ENCODE results near the gene ZBBX. TPM values are rescaled to one million over a fixed set of nuclear protein-coding genes. Genes with fewer than 3 reads are reported as not detected.

Gene ZBBX
- total and polyA plus RNA-seq, 9 of the 15 experiments (the other 6 are each of a cell fraction or from before 2014, with no cell fraction given), result not detected

DNA sequence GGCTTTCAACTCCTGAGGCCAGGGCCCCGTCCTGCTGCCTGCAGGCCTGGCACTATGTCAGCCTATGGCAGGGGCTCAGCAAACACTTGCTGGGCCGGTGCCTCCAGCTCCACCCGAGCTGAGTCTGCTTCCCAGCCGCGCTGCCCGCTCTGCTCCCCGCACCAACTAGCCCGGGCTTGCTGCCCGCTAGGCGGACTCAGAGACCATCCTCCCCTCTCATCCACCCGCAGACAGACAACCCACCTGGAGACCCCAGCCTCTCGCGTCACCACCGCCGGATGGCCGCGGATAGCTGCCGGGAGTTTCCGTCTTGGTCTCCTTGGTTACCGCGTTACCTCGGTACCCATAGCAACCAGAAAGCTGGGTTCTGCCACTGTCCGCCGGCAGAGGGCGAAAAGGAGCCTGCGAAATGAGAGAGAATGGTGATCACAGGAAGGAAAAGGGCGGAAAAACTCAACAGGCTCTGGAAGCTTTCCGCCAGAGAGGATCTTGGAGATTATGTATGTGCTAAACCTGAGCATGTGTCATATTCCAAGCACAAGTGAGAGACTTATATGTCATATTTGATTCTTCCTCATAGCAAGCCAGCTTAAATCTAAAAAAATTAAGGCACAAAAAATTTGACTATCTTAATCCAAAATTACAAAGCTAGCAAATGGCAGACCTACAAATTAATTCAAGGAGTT is at the start of gene ZBBX (continued):
- TF ChIP-seq SNIP1 (IDR thresholded peaks at IDR 0.05; ENCODE audit: low read depth) (no peak), U2AF1 (optimal IDR thresholded peaks at IDR 0.05; ENCODE audit: low read depth, low read length) (no peak), CREM (IDR thresholded peaks at IDR 0.05; ENCODE audit: low read depth) (no peak), MTA3 (IDR thresholded peaks at IDR 0.05; ENCODE audit: borderline replicate concordance) (no peak), BMI1 (IDR thresholded peaks at IDR 0.05; ENCODE audit: low read length) (peak; percentile 92), ZNF263 (CRISPR knock-in tag; IDR thresholded peaks at IDR 0.05; ENCODE audit: borderline replicate concordance) (no peak), EP400 (IDR thresholded peaks at IDR 0.05) (no peak), ZNF140 (CRISPR knock-in tag; IDR thresholded peaks at IDR 0.05) (no peak), GABPA (tag; conservative IDR thresholded peaks at IDR 0.05; ENCODE audit: low read depth) (peak; percentile 32; the same call in 1 of the 2 replicates), NEUROD1 (IDR thresholded peaks at IDR 0.05; ENCODE audit: borderline replicate concordance, low read depth, low read length, partially characterized antibody) (peak; percentile 51), MYNN (IDR thresholded peaks at IDR 0.05) (peak; percentile 95), MYNN (CRISPR knock-in tag; IDR thresholded peaks at IDR 0.05) (peak; percentile 75; the same call in 1 of the 2 replicates), MXI1 (IDR thresholded peaks at IDR 0.05; ENCODE audit: low read depth, low read length) (peak; percentile 93), YY1 (IDR thresholded peaks at IDR 0.05; ENCODE audit: borderline replicate concordance in 1 of 3, control insufficient read depth in 1 of 3, extremely low read depth in 1 of 3, insufficient read depth in 3 of 3, insufficient read length in 1 of 3, insufficient replicate concordance in 2 of 3, low read depth in 1 of 3, low read length in 2 of 3) (peak in 1 of 3 experiments; percentile 12), CSDE1 (IDR thresholded peaks at IDR 0.05) (peak in 1 of 2 experiments; percentile 88; a peak in 2 of 4 replicates)
- TF ChIP-seq, protein P1, sequence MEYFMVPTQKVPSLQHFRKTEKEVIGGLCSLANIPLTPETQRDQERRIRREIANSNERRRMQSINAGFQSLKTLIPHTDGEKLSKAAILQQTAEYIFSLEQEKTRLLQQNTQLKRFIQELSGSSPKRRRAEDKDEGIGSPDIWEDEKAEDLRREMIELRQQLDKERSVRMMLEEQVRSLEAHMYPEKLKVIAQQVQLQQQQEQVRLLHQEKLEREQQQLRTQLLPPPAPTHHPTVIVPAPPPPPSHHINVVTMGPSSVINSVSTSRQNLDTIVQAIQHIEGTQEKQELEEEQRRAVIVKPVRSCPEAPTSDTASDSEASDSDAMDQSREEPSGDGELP (CRISPR knock-in tag; IDR thresholded peaks at IDR 0.05; ENCODE audit: borderline replicate concordance), result peak; percentile 28; the same call in 1 of the 2 replicates
- TF ChIP-seq, protein P2, sequence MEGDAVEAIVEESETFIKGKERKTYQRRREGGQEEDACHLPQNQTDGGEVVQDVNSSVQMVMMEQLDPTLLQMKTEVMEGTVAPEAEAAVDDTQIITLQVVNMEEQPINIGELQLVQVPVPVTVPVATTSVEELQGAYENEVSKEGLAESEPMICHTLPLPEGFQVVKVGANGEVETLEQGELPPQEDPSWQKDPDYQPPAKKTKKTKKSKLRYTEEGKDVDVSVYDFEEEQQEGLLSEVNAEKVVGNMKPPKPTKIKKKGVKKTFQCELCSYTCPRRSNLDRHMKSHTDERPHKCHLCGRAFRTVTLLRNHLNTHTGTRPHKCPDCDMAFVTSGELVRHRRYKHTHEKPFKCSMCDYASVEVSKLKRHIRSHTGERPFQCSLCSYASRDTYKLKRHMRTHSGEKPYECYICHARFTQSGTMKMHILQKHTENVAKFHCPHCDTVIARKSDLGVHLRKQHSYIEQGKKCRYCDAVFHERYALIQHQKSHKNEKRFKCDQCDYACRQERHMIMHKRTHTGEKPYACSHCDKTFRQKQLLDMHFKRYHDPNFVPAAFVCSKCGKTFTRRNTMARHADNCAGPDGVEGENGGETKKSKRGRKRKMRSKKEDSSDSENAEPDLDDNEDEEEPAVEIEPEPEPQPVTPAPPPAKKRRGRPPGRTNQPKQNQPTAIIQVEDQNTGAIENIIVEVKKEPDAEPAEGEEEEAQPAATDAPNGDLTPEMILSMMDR (IDR thresholded peaks at IDR 0.05 in 2 of 3, conservative IDR thresholded peaks at IDR 0.05 in 1 of 3; ENCODE audit: insufficient read depth in 2 of 3, low read depth in 1 of 3, low read length in 3 of 3), result peak; percentile 65 to 79 (median 71)
